Panc1 (cell line): ENCODE data around the gene DTNB.

Source experiments
- SIN3A ChIP-seq: IDR thresholded peaks from 2 replicates; pipeline ENCODE4 v1.6.1; 2012; ENCODE audit warnings: low read depth, mild to moderate bottlenecking, low read length, moderate library complexity, borderline replicate concordance; ENCODE audit not compliant: insufficient read depth
- TCF7L2 ChIP-seq: IDR thresholded peaks from 2 replicates; pipeline ENCODE4 v1.6.1; 2011; ENCODE audit warnings: mild to moderate bottlenecking, low read depth, low read length, inconsistent platforms
- TF ChIP-seq, protein P1 (sequence below): fragments of 450-650 bp; IDR thresholded peaks from 2 replicates; pipeline ENCODE4 v1.5.1; 2017; ENCODE audit warnings: mild to moderate bottlenecking
- TF ChIP-seq, protein P2 (sequence below), 2 experiments: IDR thresholded peaks; 2 replicates each; pipeline ENCODE4 v1.6.1; 2011 to 2012; ENCODE audit warnings: low read depth in 2 of 2, control low read depth in 1 of 2, low read length in 1 of 2, mild to moderate bottlenecking in 1 of 2, moderate library complexity in 1 of 2; ENCODE audit not compliant: insufficient read depth in 1 of 2

DNA sequence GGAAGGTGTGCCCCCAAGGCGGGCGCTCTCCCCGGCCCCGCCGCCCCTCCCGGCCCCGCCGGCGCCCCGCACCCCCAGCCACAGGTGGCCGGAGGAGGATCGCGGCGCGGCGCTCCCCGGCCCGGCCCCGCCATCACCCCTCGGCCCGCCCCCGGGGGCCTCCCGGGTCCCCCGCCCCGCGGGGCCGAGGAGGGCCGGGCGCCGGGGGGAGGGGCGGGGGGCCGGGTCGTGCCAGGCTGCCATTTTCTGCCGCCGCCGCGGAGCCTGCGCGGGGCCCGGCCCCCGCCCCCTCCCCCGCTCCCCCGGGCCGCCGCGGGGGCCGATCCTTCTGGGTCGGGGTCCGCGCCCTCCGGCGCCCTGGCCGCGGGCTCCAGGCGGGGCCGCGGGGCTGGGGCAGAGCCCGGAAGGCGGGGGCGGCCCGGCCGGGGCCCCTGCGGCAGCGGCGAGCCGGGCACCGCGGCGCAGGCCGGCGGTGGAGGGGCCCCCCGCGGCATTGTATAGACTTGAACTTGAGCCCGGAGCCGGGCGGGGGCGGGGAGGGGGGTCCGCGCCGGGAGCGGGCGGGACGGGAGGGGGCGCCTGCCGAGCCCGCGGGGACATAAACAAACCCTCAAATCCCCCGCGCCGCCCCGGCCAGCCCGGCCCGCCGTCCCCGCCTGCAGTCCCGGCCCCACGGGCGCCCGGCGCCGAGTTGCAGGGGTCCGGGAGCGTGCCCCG lies 332.2 kb downstream of the DTNB start:
- TF ChIP-seq, protein P1, sequence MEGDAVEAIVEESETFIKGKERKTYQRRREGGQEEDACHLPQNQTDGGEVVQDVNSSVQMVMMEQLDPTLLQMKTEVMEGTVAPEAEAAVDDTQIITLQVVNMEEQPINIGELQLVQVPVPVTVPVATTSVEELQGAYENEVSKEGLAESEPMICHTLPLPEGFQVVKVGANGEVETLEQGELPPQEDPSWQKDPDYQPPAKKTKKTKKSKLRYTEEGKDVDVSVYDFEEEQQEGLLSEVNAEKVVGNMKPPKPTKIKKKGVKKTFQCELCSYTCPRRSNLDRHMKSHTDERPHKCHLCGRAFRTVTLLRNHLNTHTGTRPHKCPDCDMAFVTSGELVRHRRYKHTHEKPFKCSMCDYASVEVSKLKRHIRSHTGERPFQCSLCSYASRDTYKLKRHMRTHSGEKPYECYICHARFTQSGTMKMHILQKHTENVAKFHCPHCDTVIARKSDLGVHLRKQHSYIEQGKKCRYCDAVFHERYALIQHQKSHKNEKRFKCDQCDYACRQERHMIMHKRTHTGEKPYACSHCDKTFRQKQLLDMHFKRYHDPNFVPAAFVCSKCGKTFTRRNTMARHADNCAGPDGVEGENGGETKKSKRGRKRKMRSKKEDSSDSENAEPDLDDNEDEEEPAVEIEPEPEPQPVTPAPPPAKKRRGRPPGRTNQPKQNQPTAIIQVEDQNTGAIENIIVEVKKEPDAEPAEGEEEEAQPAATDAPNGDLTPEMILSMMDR = no peak
- no peak for TF ChIP-seq SIN3A
- TF ChIP-seq TCF7L2 = no peak
- TF ChIP-seq, protein P2, sequence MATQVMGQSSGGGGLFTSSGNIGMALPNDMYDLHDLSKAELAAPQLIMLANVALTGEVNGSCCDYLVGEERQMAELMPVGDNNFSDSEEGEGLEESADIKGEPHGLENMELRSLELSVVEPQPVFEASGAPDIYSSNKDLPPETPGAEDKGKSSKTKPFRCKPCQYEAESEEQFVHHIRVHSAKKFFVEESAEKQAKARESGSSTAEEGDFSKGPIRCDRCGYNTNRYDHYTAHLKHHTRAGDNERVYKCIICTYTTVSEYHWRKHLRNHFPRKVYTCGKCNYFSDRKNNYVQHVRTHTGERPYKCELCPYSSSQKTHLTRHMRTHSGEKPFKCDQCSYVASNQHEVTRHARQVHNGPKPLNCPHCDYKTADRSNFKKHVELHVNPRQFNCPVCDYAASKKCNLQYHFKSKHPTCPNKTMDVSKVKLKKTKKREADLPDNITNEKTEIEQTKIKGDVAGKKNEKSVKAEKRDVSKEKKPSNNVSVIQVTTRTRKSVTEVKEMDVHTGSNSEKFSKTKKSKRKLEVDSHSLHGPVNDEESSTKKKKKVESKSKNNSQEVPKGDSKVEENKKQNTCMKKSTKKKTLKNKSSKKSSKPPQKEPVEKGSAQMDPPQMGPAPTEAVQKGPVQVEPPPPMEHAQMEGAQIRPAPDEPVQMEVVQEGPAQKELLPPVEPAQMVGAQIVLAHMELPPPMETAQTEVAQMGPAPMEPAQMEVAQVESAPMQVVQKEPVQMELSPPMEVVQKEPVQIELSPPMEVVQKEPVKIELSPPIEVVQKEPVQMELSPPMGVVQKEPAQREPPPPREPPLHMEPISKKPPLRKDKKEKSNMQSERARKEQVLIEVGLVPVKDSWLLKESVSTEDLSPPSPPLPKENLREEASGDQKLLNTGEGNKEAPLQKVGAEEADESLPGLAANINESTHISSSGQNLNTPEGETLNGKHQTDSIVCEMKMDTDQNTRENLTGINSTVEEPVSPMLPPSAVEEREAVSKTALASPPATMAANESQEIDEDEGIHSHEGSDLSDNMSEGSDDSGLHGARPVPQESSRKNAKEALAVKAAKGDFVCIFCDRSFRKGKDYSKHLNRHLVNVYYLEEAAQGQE (IDR thresholded peaks at IDR 0.05; ENCODE audit: insufficient read depth in 1 of 2, low read depth in 2 of 2, low read length in 1 of 2) = no peak
